Right renal pelvis (tissue), 4 donors: ENCODE measurements around the gene CFC1. TPM values are rescaled to one million over a fixed set of nuclear protein-coding genes. Genes with fewer than 3 reads are reported as not detected.
"Not testable (repeated sequence)": the region's sequence is repeated elsewhere in the genome, so short reads cannot be mapped to it uniquely, and the experiment has no call there.

ENCODE experiments used
- DNase-seq, 4 donors: peaks; one replicate each; pipeline ENCODE4 v3.0.0-alpha.2; 2013; ENCODE audit warnings: low read depth in 4 of 4, low spot score in 3 of 4, missing footprints in 1 of 4
- polyA plus RNA-seq, 4 donors: library from polyadenylated mRNA; unstranded; fragments of 120-200 nt; gene quantifications; one replicate each; pipeline ENCODE4 v1.2.1, GENCODE V29; 2013; ENCODE audit not compliant: insufficient read length in 4 of 4

CFC1 gene
- polyA plus RNA-seq, 4 donors = 0.21 TPM; not detected in 3

DNA sequence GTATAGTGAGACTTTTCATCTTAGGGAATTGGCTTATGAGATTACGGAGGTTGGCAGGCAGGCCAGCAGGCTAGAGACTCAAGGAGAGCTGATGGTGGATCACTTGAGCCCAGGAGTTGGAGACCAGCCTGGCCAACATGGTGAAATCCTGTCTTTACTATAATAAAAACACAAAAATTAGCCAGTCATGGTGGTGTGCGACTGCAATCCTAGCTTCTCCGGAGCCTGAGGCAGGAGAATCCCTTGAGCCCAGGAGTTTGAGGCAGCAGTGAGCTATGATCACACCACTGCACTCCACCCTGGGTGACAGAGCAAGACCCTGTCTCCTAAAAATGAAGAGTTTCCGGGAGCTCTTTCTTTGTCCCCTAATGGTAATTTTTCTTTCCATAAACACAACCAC is 14.6 kb downstream of the CFC1 start:
- not testable (repeated sequence) for DNase-seq

DNA sequence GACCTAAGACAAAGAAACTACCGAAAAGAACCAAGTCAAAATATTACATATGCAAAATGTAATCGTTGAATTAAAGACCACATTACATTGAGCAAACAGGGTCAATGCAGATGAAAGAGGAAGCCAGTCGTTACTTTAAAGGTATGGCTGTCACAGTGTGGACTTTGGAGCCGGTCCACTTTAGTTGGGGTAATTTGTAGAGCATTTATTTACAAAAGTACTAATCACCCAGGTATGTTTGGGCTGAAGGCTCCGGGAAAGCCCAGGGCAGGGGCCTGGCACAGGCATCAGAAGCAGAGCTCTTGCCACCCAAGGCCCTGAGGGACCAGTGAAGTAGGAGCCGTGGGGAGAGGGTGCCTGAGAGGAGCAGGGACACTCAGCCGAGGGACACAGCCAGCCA is 15.8 kb downstream of the CFC1 start:
- DNase-seq = not testable (repeated sequence)

DNA sequence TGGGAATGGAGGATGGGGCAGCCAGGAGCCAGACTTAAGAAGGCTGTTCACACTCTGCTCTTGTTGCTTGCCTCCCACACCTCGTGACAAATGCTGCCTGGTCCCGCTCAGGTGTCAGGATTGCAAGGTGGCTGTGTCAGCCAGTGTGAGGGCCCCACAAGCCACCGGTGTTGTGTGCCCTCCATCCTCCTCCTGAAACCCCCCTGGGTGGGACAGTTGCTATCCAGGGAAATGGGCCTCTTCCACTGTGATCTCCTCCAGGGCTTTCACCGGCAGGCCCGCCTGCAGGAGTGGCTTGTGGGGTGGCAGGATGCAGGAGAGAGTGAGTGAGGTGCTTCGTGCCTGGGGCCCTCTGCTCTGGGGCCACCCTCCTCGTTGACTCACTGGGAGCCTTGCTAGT is 16.4 kb downstream of the CFC1 start:
- DNase-seq = not testable (repeated sequence)

DNA sequence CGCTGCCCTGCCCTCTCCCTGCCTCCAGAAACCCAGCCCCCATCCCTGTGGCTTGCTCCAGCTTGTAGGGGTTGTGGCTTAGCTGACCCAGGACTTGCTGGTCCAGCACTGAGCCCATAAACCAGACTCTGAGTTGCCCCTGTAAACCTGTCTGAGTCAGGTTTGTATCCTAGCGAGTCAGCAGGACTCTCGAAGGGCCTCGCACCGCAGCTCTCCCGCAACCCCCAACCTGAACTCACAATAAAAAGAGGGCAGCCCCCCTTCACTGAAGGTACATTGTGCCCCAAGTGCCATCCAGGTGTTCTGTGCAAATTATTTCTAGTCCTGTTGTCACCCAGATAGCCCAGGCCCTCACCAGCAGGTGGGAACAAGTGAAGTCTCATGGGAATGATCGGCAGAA is 17.9 kb downstream of the CFC1 start:
- not testable (repeated sequence) for DNase-seq

DNA sequence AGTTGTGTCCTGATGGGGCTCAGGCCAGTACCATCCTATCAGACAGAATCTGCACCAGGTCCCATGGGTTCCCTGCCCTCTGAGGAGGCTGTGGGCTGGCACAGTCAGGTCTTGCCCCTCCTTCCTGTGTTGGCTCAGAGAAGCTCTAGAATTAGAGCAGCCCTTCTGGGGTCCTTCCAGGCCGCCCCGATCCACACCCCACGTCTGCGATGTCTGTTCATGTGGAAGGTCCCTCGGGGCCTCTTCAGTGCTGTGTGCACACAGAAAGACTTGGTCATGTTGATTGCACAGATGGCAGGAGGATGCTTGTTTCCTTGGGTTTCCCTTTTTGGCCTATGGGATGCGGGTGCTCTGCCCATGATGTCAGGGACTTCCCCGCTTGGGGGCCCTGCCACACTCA is 20.3 kb downstream of the CFC1 start:
- DNase-seq = not testable (repeated sequence)

DNA sequence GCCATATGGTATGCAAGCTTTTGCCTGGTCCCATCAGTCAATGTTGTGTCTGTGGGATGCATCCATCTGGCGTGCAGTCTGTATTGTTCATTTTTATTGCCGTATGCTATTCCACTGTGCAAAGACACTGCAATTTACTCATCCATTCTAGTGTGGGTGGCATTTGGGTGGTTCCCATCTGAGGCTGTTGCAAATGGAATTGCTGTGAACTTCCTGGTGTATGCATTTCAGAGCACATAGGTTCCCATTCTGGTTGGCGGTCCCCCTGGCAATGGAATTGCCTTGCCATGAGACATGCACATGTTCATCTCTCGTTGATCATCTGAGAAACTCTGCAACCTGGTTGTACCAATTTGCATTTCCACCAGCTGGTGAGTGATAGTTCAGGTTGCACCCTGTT is 21.8 kb downstream of the CFC1 start:
- DNase-seq = not testable (repeated sequence)

DNA sequence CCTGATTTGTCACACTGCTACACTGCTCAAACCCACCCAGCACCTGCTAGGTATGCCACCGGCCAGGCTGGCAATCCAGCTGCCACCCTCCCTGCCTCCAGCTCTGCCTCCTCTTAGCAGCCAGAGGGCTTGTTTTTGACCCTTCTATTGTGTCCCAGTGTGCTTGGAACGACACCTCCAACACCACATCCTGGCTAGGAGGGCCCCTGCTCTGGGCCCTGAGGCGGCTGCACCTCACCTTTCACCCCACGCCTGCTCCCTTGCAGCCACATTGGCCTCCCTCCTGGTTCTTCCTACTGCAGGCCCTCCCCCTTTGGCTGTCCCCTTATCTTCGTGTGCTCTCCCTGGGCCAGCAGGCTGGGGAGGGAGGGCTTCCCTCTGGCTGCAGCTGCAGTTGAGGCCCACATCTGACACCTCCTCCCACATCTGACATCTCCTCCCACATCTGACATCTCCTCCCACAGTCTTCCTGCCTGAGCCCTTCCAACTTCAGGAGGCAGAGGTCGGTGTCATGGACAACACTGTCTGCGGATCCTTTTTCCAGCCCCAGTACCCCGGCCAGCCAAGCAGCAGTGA is 23.1 kb downstream of the CFC1 start:
- not testable (repeated sequence) for DNase-seq

DNA sequence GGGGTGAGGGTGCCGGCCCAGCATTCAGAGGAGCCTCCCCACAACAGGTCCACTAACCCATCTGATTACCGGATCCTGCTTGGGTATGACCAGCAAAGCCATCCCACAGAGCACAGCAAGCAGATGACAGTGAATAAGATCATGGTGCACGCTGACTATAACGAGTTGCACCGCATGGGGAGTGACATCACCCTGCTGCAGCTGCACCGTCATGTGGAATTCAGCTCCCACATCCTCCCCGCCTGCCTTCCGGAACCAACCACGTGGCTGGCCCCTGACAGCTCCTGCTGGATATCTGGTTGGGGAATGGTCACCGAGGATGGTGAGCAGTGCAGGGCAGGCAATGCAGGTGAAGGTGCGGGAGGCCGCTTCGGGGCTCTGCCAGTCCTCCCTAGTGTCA is 25.1 kb downstream of the CFC1 start:
- DNase-seq = not testable (repeated sequence)

DNA sequence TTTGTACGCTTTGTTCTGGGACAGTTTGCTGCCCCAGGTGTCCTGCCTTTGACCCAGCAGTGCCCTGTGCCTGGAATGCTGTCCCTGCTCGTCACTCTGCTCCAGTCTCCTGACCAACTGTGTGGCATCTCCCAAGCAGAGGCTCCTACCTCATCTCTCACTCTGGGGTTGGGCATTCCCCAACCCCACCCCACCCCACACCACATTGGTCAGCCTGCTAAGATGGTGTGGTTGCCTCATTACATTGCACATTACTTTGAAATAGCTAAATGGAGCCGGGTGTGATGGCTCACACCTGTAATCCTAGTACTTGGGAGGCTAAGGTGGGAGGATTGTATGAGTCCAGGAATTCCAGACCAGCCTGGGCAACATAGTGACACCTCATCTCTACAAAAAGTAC is 27.4 kb downstream of the CFC1 start:
- not testable (repeated sequence) for DNase-seq

DNA sequence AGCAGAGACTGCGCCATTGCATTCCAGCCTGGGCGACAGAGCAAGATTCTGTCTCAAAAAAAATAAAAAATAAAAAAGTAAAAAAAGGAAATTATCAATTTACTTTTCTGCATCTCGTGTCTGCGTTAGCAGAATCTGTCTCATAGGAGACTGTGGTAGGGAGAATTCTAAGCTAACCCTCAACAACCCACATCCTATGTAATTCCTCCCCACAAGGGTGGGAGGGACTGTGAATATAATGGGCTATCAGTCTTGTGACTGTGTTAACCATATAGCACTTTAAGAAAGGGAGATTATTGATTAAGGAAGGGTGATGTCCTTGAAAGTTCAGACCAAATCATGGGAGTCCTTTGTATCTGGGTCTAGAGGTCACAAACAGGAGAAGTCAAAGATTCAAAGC is 33.2 kb downstream of the CFC1 start:
- DNase-seq = not testable (repeated sequence)

DNA sequence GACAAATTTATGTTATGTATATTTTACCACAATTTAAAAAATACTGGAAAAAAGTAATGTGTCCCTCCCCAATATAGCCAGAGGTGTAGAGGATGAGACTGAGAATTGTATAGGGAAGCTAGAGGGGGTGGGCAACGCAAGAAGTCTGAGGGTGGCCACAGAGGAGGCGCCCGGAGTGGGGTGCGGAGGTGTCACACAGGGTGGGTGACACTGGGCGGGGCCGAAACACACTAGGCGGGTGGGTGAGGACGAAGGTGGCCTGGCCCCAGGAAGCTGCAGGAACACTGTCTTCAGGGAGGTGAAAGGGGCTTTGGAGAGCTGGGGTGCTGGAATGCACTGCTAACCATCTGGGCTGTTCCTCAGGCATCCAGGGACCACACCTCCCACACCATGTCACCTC is 42.9 kb downstream of the CFC1 start:
- DNase-seq = not testable (repeated sequence)

DNA sequence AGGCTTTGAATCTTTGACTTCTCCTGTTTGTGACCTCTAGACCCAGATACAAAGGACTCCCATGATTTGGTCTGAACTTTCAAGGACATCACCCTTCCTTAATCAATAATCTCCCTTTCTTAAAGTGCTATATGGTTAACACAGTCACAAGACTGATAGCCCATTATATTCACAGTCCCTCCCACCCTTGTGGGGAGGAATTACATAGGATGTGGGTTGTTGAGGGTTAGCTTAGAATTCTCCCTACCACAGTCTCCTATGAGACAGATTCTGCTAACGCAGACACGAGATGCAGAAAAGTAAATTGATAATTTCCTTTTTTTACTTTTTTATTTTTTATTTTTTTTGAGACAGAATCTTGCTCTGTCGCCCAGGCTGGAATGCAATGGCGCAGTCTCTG is 45.2 kb downstream of the CFC1 start:
- DNase-seq = not testable (repeated sequence)

DNA sequence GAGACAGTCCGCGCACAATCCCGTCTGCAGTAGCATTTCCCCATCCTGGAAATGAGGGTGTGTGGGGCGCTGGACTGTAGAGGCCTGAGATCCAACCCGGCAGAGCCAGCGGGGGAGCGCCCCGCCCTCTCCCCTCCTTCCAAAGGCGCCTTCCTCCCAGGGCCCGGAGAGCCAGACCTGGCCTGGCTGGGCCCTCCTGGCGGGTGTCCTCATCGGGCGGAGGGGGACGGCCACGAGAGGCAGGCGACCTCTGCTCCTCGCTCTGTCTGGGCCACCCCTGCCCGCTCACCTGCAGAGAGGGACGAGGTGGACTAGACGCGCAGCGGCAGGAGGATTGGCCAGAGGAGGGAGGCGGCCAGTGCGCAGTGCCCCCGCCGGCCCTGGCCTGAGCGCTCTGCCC is 49.9 kb downstream of the CFC1 start:
- not testable (repeated sequence) for DNase-seq

DNA sequence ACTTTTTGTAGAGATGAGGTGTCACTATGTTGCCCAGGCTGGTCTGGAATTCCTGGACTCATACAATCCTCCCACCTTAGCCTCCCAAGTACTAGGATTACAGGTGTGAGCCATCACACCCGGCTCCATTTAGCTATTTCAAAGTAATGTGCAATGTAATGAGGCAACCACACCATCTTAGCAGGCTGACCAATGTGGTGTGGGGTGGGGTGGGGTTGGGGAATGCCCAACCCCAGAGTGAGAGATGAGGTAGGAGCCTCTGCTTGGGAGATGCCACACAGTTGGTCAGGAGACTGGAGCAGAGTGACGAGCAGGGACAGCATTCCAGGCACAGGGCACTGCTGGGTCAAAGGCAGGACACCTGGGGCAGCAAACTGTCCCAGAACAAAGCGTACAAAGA is 51.0 kb downstream of the CFC1 start:
- DNase-seq = not testable (repeated sequence)

DNA sequence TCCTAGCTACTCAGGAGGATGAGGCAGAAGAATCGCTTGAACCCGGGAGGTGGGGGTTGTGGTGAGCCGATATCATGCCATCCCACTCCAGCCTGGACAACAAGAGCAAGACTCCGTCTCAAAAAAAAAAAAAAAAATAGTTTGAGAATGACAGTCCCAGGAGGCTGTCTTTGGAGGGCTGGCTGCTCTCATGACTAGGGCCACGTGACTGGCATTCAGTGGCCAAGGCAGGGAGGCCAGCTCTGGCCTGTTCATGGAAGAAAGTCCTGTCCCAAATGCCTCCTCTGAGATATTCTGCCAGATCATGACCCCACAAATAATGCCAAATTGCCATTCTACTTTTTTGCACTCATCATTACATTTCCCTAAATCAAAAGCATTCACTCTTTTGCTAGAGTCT is 54.4 kb downstream of the CFC1 start:
- not testable (repeated sequence) for DNase-seq

DNA sequence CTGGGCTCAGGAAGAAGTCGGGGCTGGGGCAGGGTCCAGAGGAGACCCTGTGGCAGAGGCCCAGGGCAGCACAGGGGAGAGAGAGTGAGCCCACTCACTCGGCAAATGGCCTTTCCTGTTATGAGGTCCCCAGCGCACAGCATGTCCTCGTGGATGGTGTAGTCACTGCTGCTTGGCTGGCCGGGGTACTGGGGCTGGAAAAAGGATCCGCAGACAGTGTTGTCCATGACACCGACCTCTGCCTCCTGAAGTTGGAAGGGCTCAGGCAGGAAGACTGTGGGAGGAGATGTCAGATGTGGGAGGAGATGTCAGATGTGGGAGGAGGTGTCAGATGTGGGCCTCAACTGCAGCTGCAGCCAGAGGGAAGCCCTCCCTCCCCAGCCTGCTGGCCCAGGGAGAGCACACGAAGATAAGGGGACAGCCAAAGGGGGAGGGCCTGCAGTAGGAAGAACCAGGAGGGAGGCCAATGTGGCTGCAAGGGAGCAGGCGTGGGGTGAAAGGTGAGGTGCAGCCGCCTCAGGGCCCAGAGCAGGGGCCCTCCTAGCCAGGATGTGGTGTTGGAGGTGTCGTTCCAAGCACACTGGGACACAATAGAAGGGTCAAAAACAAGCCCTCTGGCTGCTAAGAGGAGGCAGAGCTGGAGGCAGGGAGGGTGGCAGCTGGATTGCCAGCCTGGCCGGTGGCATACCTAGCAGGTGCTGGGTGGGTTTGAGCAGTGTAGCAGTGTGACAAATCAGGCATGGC is 55.4 kb downstream of the CFC1 start:
- DNase-seq = not testable (repeated sequence)

DNA sequence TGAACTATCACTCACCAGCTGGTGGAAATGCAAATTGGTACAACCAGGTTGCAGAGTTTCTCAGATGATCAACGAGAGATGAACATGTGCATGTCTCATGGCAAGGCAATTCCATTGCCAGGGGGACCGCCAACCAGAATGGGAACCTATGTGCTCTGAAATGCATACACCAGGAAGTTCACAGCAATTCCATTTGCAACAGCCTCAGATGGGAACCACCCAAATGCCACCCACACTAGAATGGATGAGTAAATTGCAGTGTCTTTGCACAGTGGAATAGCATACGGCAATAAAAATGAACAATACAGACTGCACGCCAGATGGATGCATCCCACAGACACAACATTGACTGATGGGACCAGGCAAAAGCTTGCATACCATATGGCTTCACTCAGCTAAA is 56.6 kb downstream of the CFC1 start:
- DNase-seq = not testable (repeated sequence)

Other genes with a start within 250 kb of the CFC1 start
- 10 to 100 TPM; 25.9 to 37.9 (median 30.2) TPM for gene PTPN18, start 243.5 kb downstream of the CFC1 start, polyA plus RNA-seq
- gene POTEI, start 90.2 kb downstream of the CFC1 start, polyA plus RNA-seq = under 1 TPM in 3 of 4 donors, not detected in 1; 0.04 to 0.10 (median 0.06) TPM
- gene CFC1B, start 78.4 kb downstream of the CFC1 start, polyA plus RNA-seq = not detected
- under 1 TPM in 3 of 4 donors, not detected in 1; 0.08 to 0.12 (median 0.10) TPM for gene POTEJ, start 11.9 kb upstream of the CFC1 start, polyA plus RNA-seq
- not detected for gene GPR148, start 129.5 kb upstream of the CFC1 start, polyA plus RNA-seq
- gene AMER3, start 156.0 kb upstream of the CFC1 start, polyA plus RNA-seq = under 1 TPM in 3 of 4 donors, not detected in 1; 0.03 to 0.12 (median 0.11) TPM
- gene ARHGEF4, start 237.3 kb upstream of the CFC1 start, polyA plus RNA-seq = 1 to 10 TPM; 6.1 to 8.0 (median 7.2) TPM